Lower lobe of right lung (tissue), 2 donors: Measurements from ENCODE around the gene ARPC2. TPM values are rescaled to one million over a fixed set of nuclear protein-coding genes. Genes with fewer than 3 reads are reported as not detected.

ENCODE experiments used
- ATAC-seq, 2 donors: fragments of 200-7000 bp; cut with Tn5 transposase; one replicate each; pipeline ENCODE4 v1.9.1; 2020 to 2022; ENCODE audit warnings: mild to moderate bottlenecking in 2 of 2, moderate library complexity in 2 of 2
- DNase-seq: peaks from one replicate; pipeline ENCODE4 v3.0.0-alpha.2; 2020
- H3K27ac ChIP-seq: fragments of 200-600 bp; one replicate; pipeline ENCODE4 v1.8.0; 2022
- H3K27me3 ChIP-seq: fragments of 200-600 bp; one replicate; pipeline ENCODE4 v1.8.0; 2022; ENCODE audit warnings: low read depth
- H3K36me3 ChIP-seq: fragments of 200-600 bp; one replicate; pipeline ENCODE4 v1.8.0; 2022; ENCODE audit warnings: mild to moderate bottlenecking
- H3K4me1 ChIP-seq: fragments of 200-600 bp; one replicate; pipeline ENCODE4 v1.8.0; 2022
- H3K4me3 ChIP-seq: fragments of 200-600 bp; one replicate; pipeline ENCODE4 v1.8.0; 2022; ENCODE audit warnings: mild to moderate bottlenecking
- H3K9me3 ChIP-seq: fragments of 200-600 bp; one replicate; pipeline ENCODE4 v1.8.0; 2022
- CTCF ChIP-seq: fragments of 200-600 bp; IDR thresholded peaks from one replicate; pipeline ENCODE4 v1.8.0; 2022; ENCODE audit warnings: antibody characterized with exemption, mild to moderate bottlenecking
- intact Hi-C: fragments of 100-400 bp; cut with DNase I; formaldehyde crosslinking; loops from one replicate; pipeline ENCODE4 v1.11.0; 2022
- total RNA-seq: library from RNA; stranded (reverse); fragmentation: NEBNext Ultra II Directional; extraction: Animal tissue kit (Norgen Biotek cat#: 25700); gene quantifications from one replicate; pipeline ENCODE4 v1.2.1, GENCODE V29; 2021
- donor health status: DM: no; HTN: yes; CAD: no; lungs with severe emphysema.

ARPC2 gene
- total RNA-seq, 1 donor from 2014 or later = 382 TPM

- peaks cover 34% of the 10 kb centered on the region for H3K4me1 ChIP-seq
- ATAC-seq = no peak
- intact Hi-C loops = no loop called here
Measured at GRCh38 chr2:218273908-218274249, 56.9 kb downstream of the ARPC2 start.

GRCh38 chr2:218274586-218274985 is 57.6 kb downstream of the ARPC2 start:
- peaks cover 71% of the 10 kb centered on the region for H3K36me3 ChIP-seq
- DNase-seq = peak; percentile 21
- ATAC-seq = no peak
- no peaks in the 10 kb centered on the region for H3K27me3 ChIP-seq
- H3K4me1 ChIP-seq = peaks cover 30% of the 10 kb centered on the region
- intact Hi-C loops = no loop called here
- H3K27ac ChIP-seq = peak overlapping the region; percentile 31
- no peak overlapping the region for H3K4me3 ChIP-seq
- TF ChIP-seq CTCF = no peak
- H3K9me3 ChIP-seq = no peaks in the 10 kb centered on the region

More at GRCh38 chr2:218273908-218274249, 56.9 kb downstream of the ARPC2 start:
- Histone ChIP-seq H3K4me3 (no peak overlapping the region), H3K27me3 (no peaks in the 10 kb centered on the region), H3K27ac (no peak overlapping the region), H3K9me3 (no peaks in the 10 kb centered on the region), H3K36me3 (peaks cover 64% of the 10 kb centered on the region)
- DNase-seq = no peak
- no peak for TF ChIP-seq CTCF

GRCh38 chr2:218275371-218276072 is 58.5 kb downstream of the ARPC2 start:
- no peak for TF ChIP-seq CTCF
- Histone ChIP-seq H3K36me3 (peaks cover 81% of the 10 kb centered on the region), H3K9me3 (no peaks in the 10 kb centered on the region), H3K27me3 (no peaks in the 10 kb centered on the region), H3K27ac (peak overlapping the region; percentile 4), H3K4me1 (peaks cover 30% of the 10 kb centered on the region), H3K4me3 (no peak overlapping the region)
- ATAC-seq (no peak), DNase-seq (no peak)
- intact Hi-C loops = no loop called here

GRCh38 chr2:218276986-218277755 is 60.2 kb downstream of the ARPC2 start:
- H3K9me3 ChIP-seq = no peaks in the 10 kb centered on the region
- no peak overlapping the region for H3K4me3 ChIP-seq
- intact Hi-C loops = no loop called here
- ATAC-seq (no peak), DNase-seq (peak; percentile 22)
- no peak overlapping the region for H3K27ac ChIP-seq
- no peaks in the 10 kb centered on the region for H3K27me3 ChIP-seq
- no peak for TF ChIP-seq CTCF
- H3K36me3 ChIP-seq = peaks cover 96% of the 10 kb centered on the region
- peaks cover 23% of the 10 kb centered on the region for H3K4me1 ChIP-seq

GRCh38 chr2:218277921-218278320 is 60.9 kb downstream of the ARPC2 start:
- peaks cover 99% of the 10 kb centered on the region for H3K36me3 ChIP-seq
- no peaks in the 10 kb centered on the region for H3K9me3 ChIP-seq
- TF ChIP-seq CTCF = no peak
- peaks cover 23% of the 10 kb centered on the region for H3K4me1 ChIP-seq
- no peak for ATAC-seq
- H3K27ac ChIP-seq = no peak overlapping the region
- DNase-seq = no peak
- intact Hi-C loops = no loop called here
- H3K4me3 ChIP-seq = no peak overlapping the region
- no peaks in the 10 kb centered on the region for H3K27me3 ChIP-seq
